DLD1 (cell line): Measurements from ENCODE around the gene PABPC1L.

Experiments
- in situ Hi-C: cut with HindIII; loops from 2 replicates; pipeline ENCODE4 v1.10.0; 2017; ENCODE audit warnings: low sequenced_read_pairs

The PABPC1L gene

GRCh38 chr20:44900231-44900854, 9.5 kb upstream of the PABPC1L start:
- in situ Hi-C loops = no loop called here

- in situ Hi-C loops = no loop called here
Observed at GRCh38 chr20:44901974-44902373, 7.9 kb upstream of the PABPC1L start.

GRCh38 chr20:44904377-44904776, 5.5 kb upstream of the PABPC1L start:
- in situ Hi-C loops = no loop called here

GRCh38 chr20:44908987-44909871, 631 bp upstream of the PABPC1L start:
- in situ Hi-C loops = no loop called here

GRCh38 chr20:44910690-44911262, 916 bp downstream of the PABPC1L start:
- in situ Hi-C loops = no loop called here

GRCh38 chr20:44911264-44911921, 1.5 kb downstream of the PABPC1L start:
- in situ Hi-C loops = no loop called here

GRCh38 chr20:44912189-44912588, 2.3 kb downstream of the PABPC1L start:
- in situ Hi-C loops = no loop called here

- in situ Hi-C loops = no loop called here
Observed at GRCh38 chr20:44914924-44915323, 5.1 kb downstream of the PABPC1L start.

GRCh38 chr20:44916586-44916985, 6.7 kb downstream of the PABPC1L start:
- in situ Hi-C loops = no loop called here

GRCh38 chr20:44917399-44917798, 7.5 kb downstream of the PABPC1L start:
- in situ Hi-C loops = no loop called here

- in situ Hi-C loops = no loop called here
Observed at GRCh38 chr20:44918342-44918741, 8.5 kb downstream of the PABPC1L start.

GRCh38 chr20:44918761-44919160, 8.9 kb downstream of the PABPC1L start:
- in situ Hi-C loops = no loop called here

- in situ Hi-C loops = no loop called here
Observed at GRCh38 chr20:44921447-44921846, 11.6 kb downstream of the PABPC1L start.

- in situ Hi-C loops = no loop called here
Observed at GRCh38 chr20:44924541-44924940, 14.7 kb downstream of the PABPC1L start.

- in situ Hi-C loops = no loop called here
Observed at GRCh38 chr20:44928595-44928994, 18.7 kb downstream of the PABPC1L start.

- in situ Hi-C loops = no loop called here
Observed at GRCh38 chr20:44930517-44931168, 20.8 kb downstream of the PABPC1L start.

GRCh38 chr20:44931911-44932310, 22.1 kb downstream of the PABPC1L start:
- in situ Hi-C loops = no loop called here

- in situ Hi-C loops = no loop called here
Observed at GRCh38 chr20:44932916-44933315, 23.1 kb downstream of the PABPC1L start.

- in situ Hi-C loops = no loop called here
Observed at GRCh38 chr20:44936510-44936909, 26.6 kb downstream of the PABPC1L start.

GRCh38 chr20:44938637-44939036, 28.8 kb downstream of the PABPC1L start:
- in situ Hi-C loops = no loop called here

- in situ Hi-C loops = no loop called here
Observed at GRCh38 chr20:44941120-44941691, 31.3 kb downstream of the PABPC1L start.
